HUES48 (cell line): ENCODE measurements around the gene CC2D2A.
"Not testable (repeated sequence)": the region's sequence is repeated elsewhere in the genome, so short reads cannot be mapped to it uniquely, and the experiment has no call there.

Experiments used
- H3K27ac ChIP-seq: one replicate; pipeline ENCODE4 v1.7.0; 2013; ENCODE audit warnings: low read depth, low read length, inconsistent platforms
- H3K27me3 ChIP-seq: 2 replicates; pipeline ENCODE4 v1.6.1; 2013; ENCODE audit warnings: mild to moderate bottlenecking, low read length; ENCODE audit not compliant: control insufficient read depth, insufficient read depth
- H3K36me3 ChIP-seq: 2 replicates; pipeline ENCODE4 v1.6.1; 2013; ENCODE audit warnings: low read length; ENCODE audit not compliant: control insufficient read depth, insufficient read depth
- H3K4me1 ChIP-seq: 2 replicates; pipeline ENCODE4 v1.6.1; 2013; ENCODE audit warnings: mild to moderate bottlenecking, low read length; ENCODE audit not compliant: control insufficient read depth, insufficient read depth
- H3K4me3 ChIP-seq: 2 replicates; pipeline ENCODE4 v1.5.1; 2013; ENCODE audit warnings: mild to moderate bottlenecking, low read depth, low read length
- H3K9ac ChIP-seq: 2 replicates; pipeline ENCODE4 v1.6.1; 2013; ENCODE audit warnings: mild to moderate bottlenecking, low read depth, low read length, moderate library complexity
- H3K9me3 ChIP-seq: 2 replicates; pipeline ENCODE4 v1.6.1; 2013; ENCODE audit warnings: low read length; ENCODE audit not compliant: control insufficient read depth, insufficient read depth

The CC2D2A gene

GRCh38 chr4:15515106-15515505, 45.4 kb downstream of the CC2D2A start:
- Histone ChIP-seq H3K4me3 (no peak overlapping the region), H3K9ac (no peak overlapping the region), H3K4me1 (no peaks in the 10 kb centered on the region), H3K27me3 (no peaks in the 10 kb centered on the region), H3K36me3 (peaks cover 30% of the 10 kb centered on the region; the same call in 1 of the 2 replicates), H3K27ac (no peak overlapping the region), H3K9me3 (peaks cover 8% of the 10 kb centered on the region)

DNA sequence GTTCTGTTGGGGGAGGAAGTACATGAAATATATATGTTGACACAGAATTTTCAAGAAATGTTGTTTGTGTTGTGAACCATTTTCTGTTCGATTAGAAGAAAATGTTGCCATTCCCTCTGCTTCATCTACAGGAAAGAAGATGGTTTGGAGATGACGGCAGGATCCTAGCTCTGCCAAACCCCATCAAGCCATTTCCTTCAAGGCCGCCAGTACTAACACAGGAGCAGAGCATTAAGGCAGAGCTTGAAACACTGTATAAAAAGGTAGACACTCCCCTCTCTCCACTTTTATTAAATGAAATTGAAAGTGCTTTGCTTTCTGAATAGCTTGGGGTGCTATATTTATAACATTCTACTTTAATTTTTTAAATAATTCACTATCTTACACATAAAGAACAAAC, 46.8 kb downstream of the CC2D2A start:
- Histone ChIP-seq H3K9ac (no peak overlapping the region), H3K4me1 (no peaks in the 10 kb centered on the region), H3K36me3 (peaks cover 28% of the 10 kb centered on the region; the same call in 1 of the 2 replicates), H3K4me3 (no peak overlapping the region), H3K27ac (no peak overlapping the region), H3K27me3 (no peaks in the 10 kb centered on the region), H3K9me3 (peaks cover 8% of the 10 kb centered on the region)

DNA sequence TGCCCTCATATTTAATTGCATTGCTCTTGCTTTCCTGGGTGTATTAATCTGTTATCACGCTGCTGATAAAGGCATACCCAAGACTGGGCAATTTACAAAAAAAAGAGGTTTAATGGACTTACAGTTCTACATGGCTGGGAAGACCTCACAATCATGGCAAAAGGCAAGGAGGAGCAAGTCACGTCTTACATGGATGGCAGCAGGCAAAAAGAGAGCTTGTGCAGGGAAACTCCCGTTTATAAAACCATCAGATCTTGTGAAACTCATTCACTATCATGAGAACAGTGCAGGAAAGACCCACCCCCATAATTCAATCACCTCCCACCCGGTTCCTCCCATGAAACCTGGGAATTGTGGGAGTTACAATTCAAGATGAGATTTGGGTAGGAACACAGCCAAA, 48.0 kb downstream of the CC2D2A start:
- not testable (repeated sequence) for H3K27me3 ChIP-seq, H3K9me3 ChIP-seq, H3K9ac ChIP-seq, H3K4me3 ChIP-seq, H3K4me1 ChIP-seq, H3K27ac ChIP-seq
- peaks cover 20% of the 10 kb centered on the region; the same call in 1 of the 2 replicates for H3K36me3 ChIP-seq

DNA sequence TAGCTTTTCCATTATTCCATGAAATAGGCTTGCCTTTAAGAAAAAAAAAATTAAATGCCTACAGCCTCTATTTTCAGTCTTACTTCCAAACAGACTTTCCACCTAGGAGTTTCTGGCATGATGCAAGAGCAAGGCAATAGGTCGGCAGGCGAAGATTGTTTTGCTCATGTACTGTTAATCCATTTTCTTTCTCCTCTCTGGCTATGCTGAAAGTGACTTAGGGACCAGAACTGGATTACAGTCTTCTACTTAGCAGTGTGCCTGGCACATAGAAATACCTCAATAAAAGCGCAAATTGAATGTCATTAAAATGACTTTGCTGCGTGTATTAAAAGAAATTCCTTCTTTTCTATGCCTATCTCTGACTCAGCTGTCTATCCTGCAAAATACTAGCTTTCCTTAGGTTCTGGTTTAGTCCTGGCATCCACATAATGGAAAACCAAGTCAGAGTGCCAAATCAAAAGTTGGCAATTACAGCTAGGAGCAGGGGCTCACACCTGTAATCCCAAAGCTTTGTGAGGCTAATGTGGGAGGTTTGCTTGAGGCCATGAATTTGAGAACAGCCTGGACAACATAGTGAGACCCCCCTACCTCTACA, 51.9 kb downstream of the CC2D2A start:
- no peak overlapping the region for H3K4me3 ChIP-seq
- no peaks in the 10 kb centered on the region for H3K4me1 ChIP-seq
- H3K9ac ChIP-seq = no peak overlapping the region
- no peaks in the 10 kb centered on the region for H3K27me3 ChIP-seq
- no peak overlapping the region for H3K27ac ChIP-seq
- H3K36me3 ChIP-seq = peaks cover 16% of the 10 kb centered on the region; the same call in 1 of the 2 replicates
- H3K9me3 ChIP-seq = peaks cover 8% of the 10 kb centered on the region

GRCh38 chr4:15525080-15525479, 55.4 kb downstream of the CC2D2A start:
- H3K36me3 ChIP-seq = no peaks in the 10 kb centered on the region
- H3K27me3 ChIP-seq = no peaks in the 10 kb centered on the region
- H3K27ac ChIP-seq = no peak overlapping the region
- no peak overlapping the region for H3K9ac ChIP-seq
- H3K9me3 ChIP-seq = no peaks in the 10 kb centered on the region
- no peaks in the 10 kb centered on the region for H3K4me1 ChIP-seq
- H3K4me3 ChIP-seq = no peak overlapping the region

DNA sequence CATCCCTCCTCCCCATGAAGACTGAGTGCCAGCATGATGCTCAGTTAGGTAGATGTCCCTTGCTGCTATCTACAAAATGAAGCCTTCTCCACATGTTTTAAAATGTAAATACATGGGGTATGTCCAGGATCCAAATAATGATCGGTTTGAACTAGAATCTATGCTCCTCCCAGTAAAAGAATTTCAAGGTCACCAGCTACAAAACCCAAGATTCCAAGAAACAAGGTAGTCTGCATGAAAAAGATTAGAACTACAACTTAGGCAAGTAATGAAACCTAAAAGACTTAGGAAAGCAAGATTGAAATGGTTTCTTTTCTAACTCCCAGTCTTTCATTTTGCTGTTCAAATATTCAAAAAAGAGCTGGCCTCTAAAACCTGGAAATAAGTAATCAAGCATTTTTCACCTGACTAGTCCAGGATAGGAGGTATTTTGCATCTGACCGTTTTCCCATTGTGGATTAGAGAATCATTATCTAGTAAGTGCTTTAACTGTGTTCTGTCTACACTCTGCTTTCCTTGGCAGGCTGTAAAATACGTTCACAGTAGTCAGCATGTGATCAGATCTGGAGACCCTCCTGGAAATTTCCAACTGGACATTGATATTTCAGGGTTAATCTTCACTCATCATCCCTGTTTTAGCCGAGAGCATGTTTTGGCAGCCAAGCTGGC, 57.4 kb downstream of the CC2D2A start:
- Histone ChIP-seq H3K4me1 (no peaks in the 10 kb centered on the region), H3K27ac (no peak overlapping the region), H3K4me3 (no peak overlapping the region)

DNA sequence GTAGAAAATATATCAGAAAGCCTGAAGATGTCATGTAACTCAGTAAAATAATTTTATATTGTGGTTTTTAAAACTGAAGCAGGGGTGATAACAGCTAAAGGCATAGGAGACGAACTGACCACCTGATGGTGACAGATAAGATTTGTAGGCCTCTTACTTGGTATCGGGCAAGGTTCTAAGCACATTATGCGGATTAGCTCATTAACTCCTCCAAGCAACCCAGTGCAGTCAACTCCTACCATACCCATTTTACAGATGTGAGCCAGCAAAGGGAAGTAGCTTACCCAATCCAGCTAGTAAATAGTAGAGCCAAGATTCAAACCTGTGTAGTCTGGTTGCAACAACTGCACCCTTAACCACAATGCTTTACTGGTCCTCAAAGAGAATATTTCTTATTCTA, 62.1 kb downstream of the CC2D2A start:
- Histone ChIP-seq H3K27me3 (no peaks in the 10 kb centered on the region), H3K4me1 (no peaks in the 10 kb centered on the region), H3K4me3 (no peak overlapping the region), H3K9ac (no peak overlapping the region), H3K36me3 (no peaks in the 10 kb centered on the region), H3K27ac (no peak overlapping the region), H3K9me3 (no peaks in the 10 kb centered on the region)

More for the DNA sequence above, 57.4 kb downstream of the CC2D2A start:
- Histone ChIP-seq H3K9ac (no peak overlapping the region), H3K27me3 (no peaks in the 10 kb centered on the region), H3K9me3 (no peaks in the 10 kb centered on the region), H3K36me3 (no peaks in the 10 kb centered on the region)

GRCh38 chr4:15533817-15534216, 64.1 kb downstream of the CC2D2A start:
- Histone ChIP-seq H3K36me3 (peaks cover 6% of the 10 kb centered on the region; the same call in 1 of the 2 replicates), H3K4me3 (no peak overlapping the region), H3K27me3 (no peaks in the 10 kb centered on the region), H3K4me1 (no peaks in the 10 kb centered on the region), H3K9me3 (no peaks in the 10 kb centered on the region), H3K27ac (no peak overlapping the region), H3K9ac (no peak overlapping the region)

DNA sequence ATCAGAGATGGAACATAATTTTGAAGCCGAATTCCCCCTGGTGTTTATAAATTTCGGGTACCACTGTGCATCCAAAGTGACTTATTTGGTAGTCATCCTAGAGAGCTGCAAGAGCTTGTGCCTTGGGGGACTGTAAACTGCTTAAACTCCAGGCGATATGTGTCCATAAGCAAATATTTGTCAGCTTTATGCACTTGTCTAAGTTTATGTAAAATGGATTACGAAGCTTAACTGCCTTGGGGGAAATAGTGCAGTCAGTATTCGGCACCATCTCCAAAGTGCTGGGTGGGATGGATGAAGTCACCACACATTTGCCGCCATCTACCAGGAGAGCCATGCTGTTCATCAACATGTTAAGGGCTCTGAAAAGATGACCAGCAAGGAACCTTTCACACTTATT, 65.9 kb downstream of the CC2D2A start:
- Histone ChIP-seq H3K9ac (no peak overlapping the region), H3K4me3 (no peak overlapping the region), H3K27me3 (no peaks in the 10 kb centered on the region), H3K9me3 (no peaks in the 10 kb centered on the region), H3K4me1 (no peaks in the 10 kb centered on the region), H3K36me3 (peaks cover 6% of the 10 kb centered on the region; the same call in 1 of the 2 replicates), H3K27ac (no peak overlapping the region)

GRCh38 chr4:15536552-15537499, 67.1 kb downstream of the CC2D2A start:
- Histone ChIP-seq H3K4me3 (no peak overlapping the region), H3K27me3 (no peaks in the 10 kb centered on the region), H3K9ac (no peak overlapping the region), H3K9me3 (no peaks in the 10 kb centered on the region), H3K4me1 (no peaks in the 10 kb centered on the region), H3K27ac (no peak overlapping the region), H3K36me3 (peaks cover 6% of the 10 kb centered on the region; the same call in 1 of the 2 replicates)

DNA sequence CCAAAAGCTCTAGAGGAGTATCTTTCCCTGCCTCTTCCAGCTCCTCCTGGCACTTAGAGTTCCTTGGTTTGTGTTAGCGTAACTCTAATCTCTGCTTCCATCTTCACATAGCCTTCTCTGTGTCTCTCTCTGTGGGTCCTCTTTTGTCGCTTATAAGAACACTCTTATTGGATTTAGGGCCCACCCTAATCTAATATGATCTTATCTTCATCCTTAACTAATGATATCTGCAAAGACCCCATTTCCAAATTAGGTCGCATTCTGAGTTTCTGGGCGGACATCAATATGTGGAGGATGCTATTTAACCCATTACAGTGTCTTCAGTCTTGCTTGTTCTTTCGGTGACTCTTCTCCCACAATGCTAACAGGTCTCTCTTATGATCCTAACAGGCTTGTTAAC, 72.3 kb downstream of the CC2D2A start:
- no peak overlapping the region for H3K4me3 ChIP-seq
- H3K27ac ChIP-seq = no peak overlapping the region
- no peak overlapping the region for H3K9ac ChIP-seq
- H3K27me3 ChIP-seq = no peaks in the 10 kb centered on the region
- H3K9me3 ChIP-seq = no peaks in the 10 kb centered on the region
- H3K36me3 ChIP-seq = peaks cover 6% of the 10 kb centered on the region; the same call in 1 of the 2 replicates
- peaks cover 22% of the 10 kb centered on the region for H3K4me1 ChIP-seq
